ENCODE results near the gene SH3TC1.

DNA sequence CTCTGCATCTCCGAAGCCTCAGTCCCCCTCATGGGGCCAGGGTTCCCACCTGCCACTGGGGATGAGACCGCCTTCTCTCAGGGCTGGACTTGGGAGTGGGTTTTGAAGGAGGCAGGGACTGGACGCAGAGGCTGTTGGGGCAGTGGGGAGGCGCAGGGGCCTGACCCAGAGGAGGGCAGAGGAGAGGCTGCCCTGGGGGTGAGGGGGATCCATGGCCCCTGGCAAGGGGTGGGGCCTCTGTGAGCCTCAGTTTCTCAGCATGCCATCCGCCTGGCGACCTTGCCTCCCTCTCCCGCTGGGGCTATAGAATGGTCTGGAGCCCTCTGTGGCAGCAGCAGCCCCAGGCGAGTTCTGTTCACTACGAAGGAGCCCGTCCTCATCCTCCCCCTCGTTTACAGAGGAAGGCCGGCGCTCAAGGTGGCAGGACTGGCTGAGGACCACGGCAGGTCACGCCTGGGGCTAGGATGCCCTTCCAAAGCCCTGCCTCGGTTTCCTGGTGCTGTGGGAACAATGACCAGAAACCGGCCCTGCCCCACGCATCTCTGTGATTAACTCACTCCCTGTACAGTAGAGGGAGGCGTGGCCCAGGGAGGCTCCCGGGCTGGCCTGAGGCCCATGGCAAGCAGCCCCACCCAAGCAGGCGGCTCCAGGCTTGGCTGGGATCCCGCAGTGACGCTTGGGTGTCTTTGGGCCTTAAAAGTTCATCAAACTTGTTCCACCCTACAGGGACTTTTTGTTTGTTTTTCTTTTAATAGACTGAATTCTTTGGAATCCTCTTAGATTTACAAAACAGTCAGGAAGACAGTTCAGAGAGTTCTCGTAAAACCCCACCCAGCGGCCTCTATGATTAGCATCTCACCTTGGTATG, 16.0 kb upstream of the SH3TC1 start:
- TF ChIP-seq CBX8 (IDR thresholded peaks at IDR 0.05) (no peak), POLR2A (IDR thresholded peaks at IDR 0.05; ENCODE audit: low read length) (no peak), JUN (IDR thresholded peaks at IDR 0.05) (no peak), POLR2AphosphoS2 (conservative IDR thresholded peaks at IDR 0.05; ENCODE audit: low read length) (no peak), SREBF2 (IDR thresholded peaks at IDR 0.05) (no peak), MYC (IDR thresholded peaks at IDR 0.05; ENCODE audit: borderline replicate concordance, low read length) (no peak), JUNB (IDR thresholded peaks at IDR 0.05) (no peak), SMC3 (IDR thresholded peaks at IDR 0.05) (no peak)
- TF ChIP-seq, protein P1, sequence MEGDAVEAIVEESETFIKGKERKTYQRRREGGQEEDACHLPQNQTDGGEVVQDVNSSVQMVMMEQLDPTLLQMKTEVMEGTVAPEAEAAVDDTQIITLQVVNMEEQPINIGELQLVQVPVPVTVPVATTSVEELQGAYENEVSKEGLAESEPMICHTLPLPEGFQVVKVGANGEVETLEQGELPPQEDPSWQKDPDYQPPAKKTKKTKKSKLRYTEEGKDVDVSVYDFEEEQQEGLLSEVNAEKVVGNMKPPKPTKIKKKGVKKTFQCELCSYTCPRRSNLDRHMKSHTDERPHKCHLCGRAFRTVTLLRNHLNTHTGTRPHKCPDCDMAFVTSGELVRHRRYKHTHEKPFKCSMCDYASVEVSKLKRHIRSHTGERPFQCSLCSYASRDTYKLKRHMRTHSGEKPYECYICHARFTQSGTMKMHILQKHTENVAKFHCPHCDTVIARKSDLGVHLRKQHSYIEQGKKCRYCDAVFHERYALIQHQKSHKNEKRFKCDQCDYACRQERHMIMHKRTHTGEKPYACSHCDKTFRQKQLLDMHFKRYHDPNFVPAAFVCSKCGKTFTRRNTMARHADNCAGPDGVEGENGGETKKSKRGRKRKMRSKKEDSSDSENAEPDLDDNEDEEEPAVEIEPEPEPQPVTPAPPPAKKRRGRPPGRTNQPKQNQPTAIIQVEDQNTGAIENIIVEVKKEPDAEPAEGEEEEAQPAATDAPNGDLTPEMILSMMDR (IDR thresholded peaks at IDR 0.05): no peak
- TF ChIP-seq, protein P2, sequence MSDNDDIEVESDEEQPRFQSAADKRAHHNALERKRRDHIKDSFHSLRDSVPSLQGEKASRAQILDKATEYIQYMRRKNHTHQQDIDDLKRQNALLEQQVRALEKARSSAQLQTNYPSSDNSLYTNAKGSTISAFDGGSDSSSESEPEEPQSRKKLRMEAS (IDR thresholded peaks at IDR 0.05): no peak
- TF ChIP-seq, protein P3, sequence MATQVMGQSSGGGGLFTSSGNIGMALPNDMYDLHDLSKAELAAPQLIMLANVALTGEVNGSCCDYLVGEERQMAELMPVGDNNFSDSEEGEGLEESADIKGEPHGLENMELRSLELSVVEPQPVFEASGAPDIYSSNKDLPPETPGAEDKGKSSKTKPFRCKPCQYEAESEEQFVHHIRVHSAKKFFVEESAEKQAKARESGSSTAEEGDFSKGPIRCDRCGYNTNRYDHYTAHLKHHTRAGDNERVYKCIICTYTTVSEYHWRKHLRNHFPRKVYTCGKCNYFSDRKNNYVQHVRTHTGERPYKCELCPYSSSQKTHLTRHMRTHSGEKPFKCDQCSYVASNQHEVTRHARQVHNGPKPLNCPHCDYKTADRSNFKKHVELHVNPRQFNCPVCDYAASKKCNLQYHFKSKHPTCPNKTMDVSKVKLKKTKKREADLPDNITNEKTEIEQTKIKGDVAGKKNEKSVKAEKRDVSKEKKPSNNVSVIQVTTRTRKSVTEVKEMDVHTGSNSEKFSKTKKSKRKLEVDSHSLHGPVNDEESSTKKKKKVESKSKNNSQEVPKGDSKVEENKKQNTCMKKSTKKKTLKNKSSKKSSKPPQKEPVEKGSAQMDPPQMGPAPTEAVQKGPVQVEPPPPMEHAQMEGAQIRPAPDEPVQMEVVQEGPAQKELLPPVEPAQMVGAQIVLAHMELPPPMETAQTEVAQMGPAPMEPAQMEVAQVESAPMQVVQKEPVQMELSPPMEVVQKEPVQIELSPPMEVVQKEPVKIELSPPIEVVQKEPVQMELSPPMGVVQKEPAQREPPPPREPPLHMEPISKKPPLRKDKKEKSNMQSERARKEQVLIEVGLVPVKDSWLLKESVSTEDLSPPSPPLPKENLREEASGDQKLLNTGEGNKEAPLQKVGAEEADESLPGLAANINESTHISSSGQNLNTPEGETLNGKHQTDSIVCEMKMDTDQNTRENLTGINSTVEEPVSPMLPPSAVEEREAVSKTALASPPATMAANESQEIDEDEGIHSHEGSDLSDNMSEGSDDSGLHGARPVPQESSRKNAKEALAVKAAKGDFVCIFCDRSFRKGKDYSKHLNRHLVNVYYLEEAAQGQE (IDR thresholded peaks at IDR 0.05): no peak
